Glutamatergic neuron (in vitro differentiated cells): ENCODE data around the gene CEACAM1. TPM values are rescaled to one million over a fixed set of nuclear protein-coding genes. Genes with fewer than 3 reads are reported as not detected.
"Not testable (repeated sequence)": the region's sequence is repeated elsewhere in the genome, so short reads cannot be mapped to it uniquely, and the experiment has no call there.

Source experiments
- DNase-seq: peaks from one replicate; pipeline ENCODE4 v3.0.0; 2022
- H3K27ac Mint-ChIP-seq: one replicate; pipeline ENCODE4 v1.8.0; 2020; ENCODE audit warnings: mild to moderate bottlenecking, mixed read lengths, inconsistent platforms; ENCODE audit not compliant: unreplicated experiment
- H3K27me3 Mint-ChIP-seq: one replicate; pipeline ENCODE4 v1.8.0; 2020; ENCODE audit warnings: mild to moderate bottlenecking, moderate library complexity, mixed read lengths, inconsistent platforms; ENCODE audit not compliant: unreplicated experiment
- H3K36me3 Mint-ChIP-seq: one replicate; pipeline ENCODE4 v1.8.0; 2020; ENCODE audit warnings: mild to moderate bottlenecking, mixed read lengths, inconsistent platforms; ENCODE audit not compliant: unreplicated experiment
- H3K4me1 Mint-ChIP-seq: one replicate; pipeline ENCODE4 v1.8.0; 2020; ENCODE audit warnings: mild to moderate bottlenecking, low read depth, mixed read lengths, inconsistent platforms; ENCODE audit not compliant: unreplicated experiment
- H3K4me3 Mint-ChIP-seq: one replicate; pipeline ENCODE4 v1.8.0; 2020; ENCODE audit warnings: mild to moderate bottlenecking, mixed read lengths, inconsistent platforms; ENCODE audit not compliant: unreplicated experiment
- H3K9me3 Mint-ChIP-seq: one replicate; pipeline ENCODE4 v1.8.0; 2020; ENCODE audit warnings: mild to moderate bottlenecking, moderate library complexity, mixed read lengths, inconsistent platforms; ENCODE audit not compliant: unreplicated experiment
- CTCF ChIP-seq: fragments of 200-600 bp; sonication (generic); IDR thresholded peaks from one replicate; pipeline ENCODE4 v1.5.0; 2021; ENCODE audit not compliant: partially characterized antibody, unreplicated experiment
- total RNA-seq: library from RNA; stranded (reverse); fragmentation: NEBNext Ultra II Directional; extraction: Animal tissue kit (Norgen Biotek cat#: 25700); gene quantifications from one replicate; pipeline ENCODE4 v1.2.1, GENCODE V29; 2021; ENCODE audit not compliant: unreplicated experiment

CEACAM1 gene
- total RNA-seq, 1 donor from 2014 or later, result 0.44 TPM

DNA sequence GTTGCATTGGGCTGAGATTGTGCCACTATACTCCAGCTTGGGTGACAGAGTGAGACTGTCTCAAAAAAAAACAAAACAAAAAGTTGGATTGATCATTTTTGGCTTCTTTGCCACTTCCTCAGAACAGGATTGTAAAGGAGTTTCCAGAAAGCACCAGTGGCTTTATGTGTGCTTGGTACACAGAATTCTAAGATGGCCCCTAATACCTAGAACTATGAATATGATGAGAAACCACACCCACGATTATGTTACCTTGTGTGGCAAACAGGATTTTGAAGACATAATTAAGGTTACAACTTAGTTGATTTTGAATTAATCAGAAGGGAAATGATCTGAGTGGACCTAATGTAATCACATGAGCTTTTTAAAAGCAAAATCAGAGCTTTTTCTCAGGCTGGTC is 26.5 kb downstream of the CEACAM1 start:
- no peak for DNase-seq
- Mint-ChIP-seq H3K27ac (no peak overlapping the region), H3K27me3 (peaks cover under 1% of the 10 kb centered on the region), H3K36me3 (no peaks in the 10 kb centered on the region), H3K4me3 (no peak overlapping the region), H3K4me1 (peaks cover 5% of the 10 kb centered on the region), H3K9me3 (no peaks in the 10 kb centered on the region)
- no peak for TF ChIP-seq CTCF

DNA sequence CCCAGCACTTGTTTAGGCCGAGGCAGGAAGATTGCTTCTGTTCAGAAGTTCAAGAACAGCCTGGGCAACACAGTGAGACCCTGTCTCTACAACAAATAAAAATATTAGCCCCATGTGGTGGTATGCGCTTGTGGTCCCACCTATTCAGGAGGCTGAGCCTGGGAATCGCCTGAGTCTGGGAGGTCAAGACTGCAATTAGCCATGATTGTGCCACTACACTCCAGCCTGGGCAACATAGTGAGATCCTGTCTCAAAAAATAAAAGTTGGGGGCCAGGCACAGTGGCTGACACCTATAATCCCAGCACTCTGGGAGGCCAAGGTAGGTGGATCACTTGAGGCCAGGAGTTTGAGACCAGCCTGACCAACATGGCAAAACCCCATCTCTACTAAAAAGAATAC is 27.0 kb downstream of the CEACAM1 start:
- not testable (repeated sequence) for H3K27me3 Mint-ChIP-seq, H3K9me3 Mint-ChIP-seq, H3K36me3 Mint-ChIP-seq, DNase-seq, H3K27ac Mint-ChIP-seq, H3K4me3 Mint-ChIP-seq, H3K4me1 Mint-ChIP-seq

GRCh38 chr19:42498169-42498757 is 30.0 kb downstream of the CEACAM1 start:
- no peak for TF ChIP-seq CTCF
- Mint-ChIP-seq H3K9me3 (peaks cover 2% of the 10 kb centered on the region), H3K4me1 (peaks cover 5% of the 10 kb centered on the region), H3K4me3 (no peak overlapping the region), H3K36me3 (no peaks in the 10 kb centered on the region), H3K27me3 (peaks cover 2% of the 10 kb centered on the region), H3K27ac (no peak overlapping the region)
- no peak for DNase-seq

DNA sequence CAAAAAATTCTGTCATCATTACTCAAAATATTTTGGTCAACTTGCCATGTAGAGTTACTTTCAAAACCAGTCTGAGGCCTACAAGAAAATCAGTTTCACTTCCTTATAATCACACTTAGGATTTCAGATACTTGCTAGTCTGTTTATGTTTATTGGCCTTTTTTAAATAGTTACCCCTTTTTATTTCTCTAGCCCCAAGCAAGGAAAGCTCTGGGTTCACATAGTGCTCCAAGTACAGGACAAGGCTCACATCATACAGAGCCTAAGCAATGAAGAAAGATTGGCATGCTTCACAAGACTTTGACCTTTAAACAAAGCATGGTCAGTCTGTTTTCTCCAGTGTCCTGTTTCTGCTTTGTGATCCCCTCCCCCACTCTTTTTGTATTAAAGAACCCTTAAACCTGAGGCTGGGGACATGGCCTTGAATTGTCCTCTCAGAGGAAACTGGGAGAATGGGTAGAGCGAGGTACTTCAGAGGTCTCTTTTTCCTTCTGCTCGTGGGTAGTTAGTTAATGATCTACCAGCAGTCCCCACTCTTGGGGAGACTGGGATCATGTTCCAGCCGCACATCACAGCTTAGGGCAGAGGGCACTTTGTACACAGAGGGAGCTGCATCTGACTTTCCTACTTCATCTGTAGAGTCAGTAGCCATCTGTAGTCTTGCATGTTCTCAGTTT is 30.7 kb downstream of the CEACAM1 start:
- peaks cover 2% of the 10 kb centered on the region for H3K27me3 Mint-ChIP-seq
- no peak overlapping the region for H3K27ac Mint-ChIP-seq
- H3K4me1 Mint-ChIP-seq, result peaks cover 5% of the 10 kb centered on the region
- H3K4me3 Mint-ChIP-seq, result no peak overlapping the region
- TF ChIP-seq CTCF, result no peak
- H3K9me3 Mint-ChIP-seq, result peaks cover 2% of the 10 kb centered on the region
- no peak for DNase-seq
- no peaks in the 10 kb centered on the region for H3K36me3 Mint-ChIP-seq

DNA sequence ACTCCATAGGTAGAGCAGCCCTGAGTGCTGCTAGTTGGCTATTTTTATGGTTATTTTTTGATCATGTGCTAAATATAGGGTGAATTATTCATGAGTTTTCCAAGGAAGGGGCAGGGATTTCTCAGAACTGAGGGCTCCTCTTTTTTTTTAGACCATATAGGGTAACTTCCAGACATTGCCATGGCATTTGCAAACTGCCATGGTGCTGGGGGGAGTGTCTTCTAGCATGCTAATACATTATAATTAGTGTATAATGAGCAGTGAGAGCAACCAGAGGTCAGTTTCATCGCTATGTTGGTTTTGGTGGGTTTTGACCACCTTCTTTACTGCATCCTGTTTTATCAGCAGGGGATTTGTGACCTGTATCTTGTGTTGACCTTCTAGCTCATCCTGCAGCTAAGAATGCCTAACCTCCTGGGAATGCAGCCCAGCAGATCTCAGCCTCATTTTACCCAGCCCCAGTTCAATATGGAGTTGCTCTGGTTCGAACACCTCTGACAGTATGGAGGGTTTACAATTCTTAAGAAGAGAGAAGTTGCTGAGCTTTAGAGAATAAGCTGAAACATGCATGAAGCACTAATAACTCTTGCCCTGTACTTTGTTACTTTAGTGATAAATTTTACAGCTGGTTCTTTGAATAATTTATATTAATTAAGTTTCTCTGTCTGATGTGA is 31.7 kb downstream of the CEACAM1 start:
- no peaks in the 10 kb centered on the region for H3K36me3 Mint-ChIP-seq
- no peak overlapping the region for H3K27ac Mint-ChIP-seq
- DNase-seq, result no peak
- no peak for TF ChIP-seq CTCF
- H3K4me1 Mint-ChIP-seq, result peaks cover 5% of the 10 kb centered on the region
- peaks cover 2% of the 10 kb centered on the region for H3K27me3 Mint-ChIP-seq
- no peak overlapping the region for H3K4me3 Mint-ChIP-seq
- peaks cover 2% of the 10 kb centered on the region for H3K9me3 Mint-ChIP-seq
